HepG2 (cell line): ENCODE measurements around the gene MFNG. TPM values are rescaled to one million over a fixed set of nuclear protein-coding genes. Genes with fewer than 3 reads are reported as not detected.

Source experiments
- CREB1 ChIP-seq, 2 experiments: fragments of 450-650 bp in 1 of 2; IDR thresholded peaks; 2 replicates each; pipeline ENCODE4 v1.6.1; 2016 to 2017; ENCODE audit warnings: control low read depth in 1 of 2, mild to moderate bottlenecking in 1 of 2, missing compliant biosample characterization in 1 of 2, missing genetic modification characterization in 1 of 2
- ELF4 ChIP-seq: sonication (generic); formaldehyde crosslinking; IDR thresholded peaks from 2 replicates; pipeline ENCODE4 v1.5.0; 2020; ENCODE audit warnings: missing genetic modification reagents, mild to moderate bottlenecking, moderate library complexity, borderline replicate concordance
- RAD21 ChIP-seq: fragments of 450-650 bp; formaldehyde crosslinking; IDR thresholded peaks from 2 replicates; pipeline ENCODE4 v1.5.0; 2020; ENCODE audit warnings: mild to moderate bottlenecking
- SMARCC2 ChIP-seq: fragments of 450-650 bp; IDR thresholded peaks from 2 replicates; pipeline ENCODE4 v1.6.1; 2017; ENCODE audit warnings: antibody characterized with exemption, mild to moderate bottlenecking
- SPEN ChIP-seq: sonication (generic); formaldehyde crosslinking; IDR thresholded peaks from 2 replicates; pipeline ENCODE4 v1.5.1; 2020; ENCODE audit warnings: low read depth, mild to moderate bottlenecking, missing genetic modification reagents
- SYNCRIP ChIP-seq: fragments of 200-400 bp; formaldehyde crosslinking; IDR thresholded peaks from 2 replicates; pipeline ENCODE4 v1.6.1; 2018; ENCODE audit warnings: mild to moderate bottlenecking, low read depth, low read length; ENCODE audit not compliant: insufficient read depth
- TAF1 ChIP-seq: sonication (generic); formaldehyde crosslinking; IDR thresholded peaks from 2 replicates; pipeline ENCODE4 v1.4.0; 2020; ENCODE audit warnings: missing genetic modification reagents
- WIZ ChIP-seq: sonication (generic); formaldehyde crosslinking; IDR thresholded peaks from 2 replicates; pipeline ENCODE4 v1.5.1; 2020; ENCODE audit warnings: mild to moderate bottlenecking, missing genetic modification reagents
- XRCC5 ChIP-seq: fragments of 200-400 bp; formaldehyde crosslinking; optimal IDR thresholded peaks from 2 replicates; pipeline ENCODE3; 2017; ENCODE audit warnings: mild to moderate bottlenecking, low read length
- ZMYM2 ChIP-seq: sonication (generic); formaldehyde crosslinking; IDR thresholded peaks from 2 replicates; pipeline ENCODE4 v1.8.0; 2022; ENCODE audit warnings: mild to moderate bottlenecking, missing genetic modification reagents
- ZNF138 ChIP-seq: sonication (generic); formaldehyde crosslinking; IDR thresholded peaks from 2 replicates; pipeline ENCODE4 v1.5.0; 2020; ENCODE audit warnings: mild to moderate bottlenecking, low read depth, missing genetic modification reagents
- ZNF276 ChIP-seq: sonication (generic); formaldehyde crosslinking; IDR thresholded peaks from 2 replicates; pipeline ENCODE4 v1.4.0; 2020; ENCODE audit warnings: mild to moderate bottlenecking, low read depth, missing genetic modification reagents
- ZNF414 ChIP-seq: sonication (generic); formaldehyde crosslinking; IDR thresholded peaks from 2 replicates; pipeline ENCODE4 v1.5.0; 2020; ENCODE audit warnings: missing genetic modification reagents
- ZNF513 ChIP-seq: sonication (generic); formaldehyde crosslinking; conservative IDR thresholded peaks from 2 replicates; pipeline ENCODE4 v1.5.0; 2020; ENCODE audit warnings: missing genetic modification reagents
- ZNF577 ChIP-seq: sonication (generic); formaldehyde crosslinking; IDR thresholded peaks from 2 replicates; pipeline ENCODE4 v1.4.0; 2020; ENCODE audit warnings: mild to moderate bottlenecking, low read depth, missing genetic modification reagents, borderline replicate concordance
- ZNF703 ChIP-seq: sonication (generic); formaldehyde crosslinking; IDR thresholded peaks from 2 replicates; pipeline ENCODE4 v1.5.1; 2020; ENCODE audit warnings: missing genetic modification reagents, mild to moderate bottlenecking, moderate library complexity, borderline replicate concordance
- polyA plus RNA-seq, 8 experiments: library from polyadenylated mRNA; depleted of rRNA in 3 of 8; stranded (reverse) in 7 of 8; unstranded in 1 of 8; fragments of >200 nt; fragmentation: Illumina TruSeq in 4 of 8; extraction: Trizol in 4 of 8; gene quantifications; 2 replicates each; pipeline versions ENCODE4 v1.2.1 to v1.2.3, GENCODE V29; 2011 to 2016; ENCODE audit warnings: low read depth in 4 of 8, missing spikeins in 1 of 8, mixed read lengths in 1 of 8; ENCODE audit not compliant: insufficient read depth in 1 of 8
- total RNA-seq, 5 experiments: library from RNA; depleted of rRNA; stranded (reverse); fragments of >200 nt; fragmentation: Illumina TruSeq; extraction: Trizol; gene quantifications; 2 replicates each; pipeline ENCODE4 v1.2.3, GENCODE V29; 2016; ENCODE audit warnings: low read depth in 1 of 5
- TF ChIP-seq, protein P1 (sequence below): sonication (generic); formaldehyde crosslinking; IDR thresholded peaks from 2 replicates; pipeline ENCODE4 v1.4.0; 2020; ENCODE audit warnings: missing genetic modification reagents, borderline replicate concordance
- TF ChIP-seq, protein P2 (sequence below): fragments of 450-650 bp; IDR thresholded peaks from 2 replicates; pipeline ENCODE4 v1.6.1; 2017; ENCODE audit warnings: mild to moderate bottlenecking

The MFNG gene
- total and polyA plus RNA-seq, 2 of the 13 experiments (the other 11 are each of a cell fraction or from before 2014, with no cell fraction given) = 1.0 to 11.7 TPM

- TF ChIP-seq ZNF513 (CRISPR knock-in tag) (no peak), ZMYM2 (CRISPR knock-in tag) (no peak; the same call in 1 of the 2 replicates), ZNF276 (peak; percentile 72; the same call in 1 of the 2 replicates), ZNF577 (CRISPR knock-in tag) (0 out of 2 replicates have a peak, but pooled peaks have one; percentile 44), ELF4 (CRISPR knock-in tag) (no peak), WIZ (CRISPR knock-in tag) (no peak; the same call in 1 of the 2 replicates), XRCC5 (peak; percentile 5), ZNF414 (CRISPR knock-in tag) (peak; percentile 99), RAD21 (CRISPR knock-in tag) (no peak; the same call in 1 of the 2 replicates), SMARCC2 (no peak), TAF1 (CRISPR knock-in tag) (peak; percentile 0; the same call in 1 of the 2 replicates), ZNF703 (CRISPR knock-in tag) (peak; percentile 95), ZNF138 (CRISPR knock-in tag) (no peak), CREB1 (IDR thresholded peaks at IDR 0.05) (peak; percentile 66), CREB1 (CRISPR knock-in tag; IDR thresholded peaks at IDR 0.05) (no peak), SPEN (CRISPR knock-in tag) (peak; percentile 95), SYNCRIP (no peak)
- TF ChIP-seq, protein P1, sequence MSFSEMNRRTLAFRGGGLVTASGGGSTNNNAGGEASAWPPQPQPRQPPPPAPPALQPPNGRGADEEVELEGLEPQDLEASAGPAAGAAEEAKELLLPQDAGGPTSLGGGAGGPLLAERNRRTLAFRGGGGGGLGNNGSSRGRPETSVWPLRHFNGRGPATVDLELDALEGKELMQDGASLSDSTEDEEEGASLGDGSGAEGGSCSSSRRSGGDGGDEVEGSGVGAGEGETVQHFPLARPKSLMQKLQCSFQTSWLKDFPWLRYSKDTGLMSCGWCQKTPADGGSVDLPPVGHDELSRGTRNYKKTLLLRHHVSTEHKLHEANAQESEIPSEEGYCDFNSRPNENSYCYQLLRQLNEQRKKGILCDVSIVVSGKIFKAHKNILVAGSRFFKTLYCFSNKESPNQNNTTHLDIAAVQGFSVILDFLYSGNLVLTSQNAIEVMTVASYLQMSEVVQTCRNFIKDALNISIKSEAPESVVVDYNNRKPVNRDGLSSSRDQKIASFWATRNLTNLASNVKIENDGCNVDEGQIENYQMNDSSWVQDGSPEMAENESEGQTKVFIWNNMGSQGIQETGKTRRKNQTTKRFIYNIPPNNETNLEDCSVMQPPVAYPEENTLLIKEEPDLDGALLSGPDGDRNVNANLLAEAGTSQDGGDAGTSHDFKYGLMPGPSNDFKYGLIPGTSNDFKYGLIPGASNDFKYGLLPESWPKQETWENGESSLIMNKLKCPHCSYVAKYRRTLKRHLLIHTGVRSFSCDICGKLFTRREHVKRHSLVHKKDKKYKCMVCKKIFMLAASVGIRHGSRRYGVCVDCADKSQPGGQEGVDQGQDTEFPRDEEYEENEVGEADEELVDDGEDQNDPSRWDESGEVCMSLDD (CRISPR knock-in tag) = peak; percentile 56; the same call in 1 of the 2 replicates
- TF ChIP-seq, protein P2, sequence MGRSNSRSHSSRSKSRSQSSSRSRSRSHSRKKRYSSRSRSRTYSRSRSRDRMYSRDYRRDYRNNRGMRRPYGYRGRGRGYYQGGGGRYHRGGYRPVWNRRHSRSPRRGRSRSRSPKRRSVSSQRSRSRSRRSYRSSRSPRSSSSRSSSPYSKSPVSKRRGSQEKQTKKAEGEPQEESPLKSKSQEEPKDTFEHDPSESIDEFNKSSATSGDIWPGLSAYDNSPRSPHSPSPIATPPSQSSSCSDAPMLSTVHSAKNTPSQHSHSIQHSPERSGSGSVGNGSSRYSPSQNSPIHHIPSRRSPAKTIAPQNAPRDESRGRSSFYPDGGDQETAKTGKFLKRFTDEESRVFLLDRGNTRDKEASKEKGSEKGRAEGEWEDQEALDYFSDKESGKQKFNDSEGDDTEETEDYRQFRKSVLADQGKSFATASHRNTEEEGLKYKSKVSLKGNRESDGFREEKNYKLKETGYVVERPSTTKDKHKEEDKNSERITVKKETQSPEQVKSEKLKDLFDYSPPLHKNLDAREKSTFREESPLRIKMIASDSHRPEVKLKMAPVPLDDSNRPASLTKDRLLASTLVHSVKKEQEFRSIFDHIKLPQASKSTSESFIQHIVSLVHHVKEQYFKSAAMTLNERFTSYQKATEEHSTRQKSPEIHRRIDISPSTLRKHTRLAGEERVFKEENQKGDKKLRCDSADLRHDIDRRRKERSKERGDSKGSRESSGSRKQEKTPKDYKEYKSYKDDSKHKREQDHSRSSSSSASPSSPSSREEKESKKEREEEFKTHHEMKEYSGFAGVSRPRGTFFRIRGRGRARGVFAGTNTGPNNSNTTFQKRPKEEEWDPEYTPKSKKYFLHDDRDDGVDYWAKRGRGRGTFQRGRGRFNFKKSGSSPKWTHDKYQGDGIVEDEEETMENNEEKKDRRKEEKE = no peak
These were observed 15.6 kb upstream of the MFNG start (continued) for GRCh38 chr22:37501610-37502341.
